ENCODE data around the gene DHRS7C.

Gene DHRS7C

DNA sequence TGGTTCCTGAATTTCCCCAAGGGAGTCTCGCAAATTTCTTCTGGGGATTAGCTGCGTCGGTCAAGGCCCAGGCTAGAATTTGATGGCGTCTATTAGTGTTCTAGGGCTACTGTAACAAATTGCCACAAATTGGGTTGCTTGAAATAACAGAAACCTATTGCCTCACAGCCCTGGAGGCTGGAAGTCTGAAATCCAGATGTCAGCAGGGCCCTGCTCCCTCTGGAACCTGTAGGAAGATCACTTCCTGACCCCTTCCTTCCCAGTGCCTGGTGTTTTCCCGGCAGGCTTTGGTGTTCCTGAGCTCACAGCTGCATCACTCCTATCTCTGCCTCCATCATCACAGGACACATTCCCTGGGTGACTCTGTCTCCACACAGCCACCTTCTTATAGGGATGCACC is 24.4 kb downstream of the DHRS7C start:
- DNase-seq (ENCODE audit: low read depth in 2 of 2): no peak

DNA sequence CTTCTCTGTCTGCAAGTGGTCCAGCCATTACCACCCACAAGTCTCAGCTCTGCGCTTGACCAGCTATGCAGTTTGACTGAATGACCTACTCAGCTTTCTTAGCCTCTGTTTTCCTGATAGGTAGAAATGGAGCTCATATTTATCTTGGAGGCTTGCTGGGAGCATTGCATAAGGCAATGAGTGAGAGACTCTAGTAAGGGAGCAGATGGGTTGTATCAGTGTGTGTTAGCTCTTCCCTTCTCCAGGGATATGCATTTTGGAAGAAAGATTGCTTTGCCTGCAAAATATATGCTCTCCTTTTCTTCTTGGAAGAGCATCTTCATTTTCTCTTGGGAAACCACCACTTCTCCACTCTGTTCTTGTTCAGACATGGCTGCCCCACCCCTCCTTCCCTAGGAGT is 26.1 kb downstream of the DHRS7C start:
- no peak for DNase-seq (ENCODE audit: low read depth in 2 of 2)

DNA sequence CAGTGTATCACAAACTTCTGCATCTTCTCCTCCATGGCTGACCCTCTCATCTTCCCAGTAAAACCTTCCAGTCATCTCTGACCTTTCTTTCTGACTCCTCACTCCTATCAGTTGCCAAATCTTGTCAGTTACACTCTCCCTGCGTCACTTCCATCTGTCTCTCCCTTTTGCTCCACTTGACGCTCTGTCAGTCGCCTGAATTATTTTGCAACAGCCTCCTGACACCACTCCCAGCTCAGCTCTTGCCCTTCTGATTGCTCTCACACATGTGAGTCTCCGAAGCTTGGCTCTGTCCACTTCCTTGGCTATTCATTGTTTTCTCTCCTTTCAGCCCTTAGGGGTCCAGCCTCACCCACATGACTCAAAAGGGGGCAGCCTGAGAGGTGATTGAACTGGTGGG is 27.7 kb downstream of the DHRS7C start:
- no peak for DNase-seq (ENCODE audit: low read depth in 2 of 2)

DNA sequence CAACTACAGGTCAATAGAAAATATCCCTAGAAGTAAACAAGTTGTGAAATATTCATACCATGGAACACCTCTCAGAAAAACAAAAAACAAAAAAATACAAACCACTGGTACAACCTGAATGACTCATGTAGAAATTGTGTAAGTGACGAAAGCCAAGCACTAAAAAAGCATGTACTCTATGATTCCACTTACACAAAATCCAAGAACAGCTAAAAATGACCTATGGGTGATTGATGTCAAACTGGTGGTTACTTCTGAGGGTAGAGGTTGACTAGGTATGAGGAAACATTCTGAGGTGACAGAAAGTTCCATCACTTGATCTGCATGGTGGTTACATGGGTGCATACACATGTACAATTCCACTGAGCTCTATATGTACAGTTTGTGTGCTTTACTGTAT is 31.1 kb downstream of the DHRS7C start:
- no peak for DNase-seq (ENCODE audit: low read depth in 2 of 2)

DNA sequence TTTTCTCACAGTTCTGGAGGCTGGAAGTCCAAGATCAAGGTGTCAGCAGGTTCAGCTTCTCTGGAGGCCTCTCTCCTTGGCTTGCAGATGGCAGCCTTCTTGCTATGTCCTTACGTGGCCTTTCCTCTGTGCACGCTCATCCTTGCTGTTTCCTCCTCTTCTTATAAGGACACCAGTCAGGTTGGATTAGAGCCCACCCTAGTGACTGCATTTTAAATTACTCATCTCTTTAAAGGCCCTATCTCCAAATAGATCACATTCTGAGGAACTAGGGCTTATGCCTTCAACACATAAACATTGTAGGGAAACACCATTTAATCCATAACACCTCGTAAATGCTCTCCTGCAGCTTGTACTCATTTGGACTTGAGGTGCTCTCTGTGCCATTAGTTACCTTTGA is 36.3 kb downstream of the DHRS7C start:
- no peak for DNase-seq (ENCODE audit: low read depth in 2 of 2)

DNA sequence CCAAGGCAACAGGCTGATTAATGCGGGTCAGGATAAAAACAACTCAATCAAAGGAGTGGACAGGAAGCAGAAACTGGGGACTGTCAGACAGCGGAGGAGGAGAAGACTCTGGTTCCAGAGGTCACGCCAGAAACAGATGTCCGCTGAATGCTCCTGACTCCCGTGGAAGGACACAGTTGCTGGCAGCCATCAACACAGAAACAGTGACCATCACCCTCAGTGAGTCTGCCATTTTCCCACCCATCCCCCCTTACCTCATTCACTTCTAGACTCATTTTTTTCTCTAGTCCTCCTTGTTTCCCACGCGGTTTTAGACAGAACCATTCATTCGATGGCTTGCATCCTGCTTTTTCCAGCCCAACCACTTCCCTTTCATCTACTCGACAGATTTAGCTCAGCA is 40.9 kb downstream of the DHRS7C start:
- no peak for DNase-seq (ENCODE audit: low read depth in 2 of 2)

DNA sequence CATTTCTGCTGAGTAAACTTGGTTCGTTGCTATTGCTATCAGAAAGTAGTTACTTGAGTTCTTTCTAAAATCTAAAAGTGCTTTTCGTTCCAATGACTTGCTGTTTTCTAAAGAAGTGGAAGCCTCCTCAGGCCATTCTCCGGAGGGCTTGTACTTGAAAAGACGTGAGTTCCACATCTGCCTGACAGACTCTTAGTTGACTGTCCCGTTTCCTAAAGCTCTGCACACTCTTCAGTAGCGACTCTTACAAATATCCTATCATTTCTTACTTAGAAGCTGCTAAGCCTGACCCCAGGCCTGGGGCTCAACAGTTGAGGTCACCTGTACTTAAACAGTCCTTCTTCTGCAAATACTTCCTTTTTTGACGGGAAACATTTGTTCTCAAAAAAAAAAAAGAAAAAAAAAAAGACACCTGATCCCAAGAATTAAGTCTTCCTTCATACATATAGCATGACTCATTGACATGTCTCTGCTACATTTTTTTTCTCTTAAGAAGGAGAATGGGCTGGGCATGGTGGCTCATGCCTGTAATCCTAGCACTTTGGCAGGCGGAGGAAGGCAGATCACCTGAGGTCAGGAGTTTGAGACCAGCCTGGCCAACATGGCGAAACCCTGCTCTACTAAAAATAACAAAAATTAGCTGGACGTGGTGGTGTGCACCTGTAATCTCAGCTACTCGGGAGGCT is 61.5 kb downstream of the DHRS7C start:
- no peak for DNase-seq (ENCODE audit: low read depth in 2 of 2)

DNA sequence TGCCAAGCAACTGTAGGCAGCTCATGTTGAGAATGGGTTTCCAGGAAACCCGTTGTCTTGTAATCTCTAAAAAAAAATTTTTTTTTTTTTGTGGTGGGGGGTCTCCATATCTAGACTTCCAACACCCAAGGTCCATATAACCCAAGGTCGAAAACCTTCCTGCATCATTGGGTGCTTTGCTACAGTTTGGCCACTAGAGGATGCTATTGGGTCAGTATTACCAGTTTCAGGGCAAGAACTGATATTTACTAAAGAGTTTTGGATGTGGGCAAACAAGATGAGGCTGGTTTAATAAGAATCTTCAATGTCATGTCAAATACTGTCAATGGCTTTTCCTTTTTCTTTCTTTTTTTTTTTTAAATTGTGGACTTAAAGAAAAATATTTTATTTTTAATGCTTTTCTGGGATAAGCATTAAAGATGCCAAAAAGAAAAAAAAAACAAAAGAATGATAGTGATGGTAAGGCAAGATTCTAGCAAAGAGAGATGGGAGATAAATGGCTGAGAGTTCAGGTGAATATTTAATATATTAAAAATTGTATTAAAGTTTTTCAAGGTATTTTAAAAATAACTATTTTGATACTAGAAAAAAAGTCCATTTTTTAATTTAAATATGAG is 62.2 kb downstream of the DHRS7C start:
- no peak for DNase-seq (ENCODE audit: low read depth in 2 of 2)

DNA sequence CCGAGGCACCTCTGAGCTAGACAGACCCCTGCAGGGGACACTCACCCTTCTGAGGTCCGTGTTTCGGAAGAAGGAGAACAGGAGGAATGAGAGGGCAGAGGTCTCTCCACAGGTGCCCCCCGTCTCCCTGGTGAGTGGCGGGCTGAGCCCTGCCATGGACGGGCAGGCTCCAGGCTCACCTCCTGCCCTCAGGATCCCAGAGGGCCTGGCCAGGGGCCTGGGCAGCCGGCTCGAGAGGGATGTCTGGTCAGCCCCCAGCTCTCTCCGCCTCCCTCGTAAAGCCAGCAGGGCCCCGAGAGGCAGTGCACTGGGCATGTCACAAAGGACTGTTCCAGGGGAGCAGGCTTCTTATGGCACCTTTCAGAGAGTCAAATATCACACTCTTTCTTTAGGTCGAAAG is 62.8 kb downstream of the DHRS7C start:
- DNase-seq (ENCODE audit: low read depth in 2 of 2): no peak

DNA sequence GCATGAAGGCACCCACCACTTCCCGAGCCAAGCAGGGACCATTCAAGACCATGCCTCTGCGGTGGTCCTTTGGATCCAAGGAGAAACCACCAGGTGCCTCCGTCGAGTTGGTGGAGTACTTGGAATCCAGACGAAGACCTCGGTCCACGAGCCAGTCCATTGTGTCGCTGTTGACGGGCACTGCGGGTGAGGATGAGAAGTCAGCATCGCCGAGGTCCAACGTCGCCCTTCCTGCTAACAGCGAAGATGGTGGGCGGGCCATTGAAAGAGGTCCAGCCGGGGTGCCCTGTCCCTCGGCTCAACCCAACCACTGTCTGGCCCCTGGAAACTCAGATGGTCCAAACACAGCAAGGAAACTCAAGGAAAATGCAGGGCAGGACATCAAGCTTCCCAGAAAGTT is 63.4 kb downstream of the DHRS7C start:
- DNase-seq (ENCODE audit: low read depth in 2 of 2): no peak

DNA sequence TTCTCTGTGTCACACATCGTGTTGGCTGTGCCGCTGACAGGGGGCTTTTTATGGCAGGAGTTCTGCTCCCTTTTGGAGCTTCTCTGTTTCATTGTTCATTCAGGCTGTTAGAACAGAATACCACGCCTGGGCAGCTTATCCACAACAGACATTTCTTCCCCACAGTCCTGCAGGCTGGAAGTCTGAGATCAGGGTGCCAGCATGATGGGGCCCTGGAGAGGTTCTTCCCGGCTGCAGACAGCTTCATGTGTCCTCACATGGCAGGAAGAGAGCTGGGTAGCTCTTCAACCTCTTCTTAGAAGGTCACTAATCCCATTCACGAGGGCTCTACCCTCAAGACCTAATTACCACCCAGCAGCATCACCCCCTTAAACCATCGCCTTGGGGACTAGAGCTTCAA is 65.1 kb downstream of the DHRS7C start:
- DNase-seq (ENCODE audit: low read depth in 2 of 2): no peak

DNA sequence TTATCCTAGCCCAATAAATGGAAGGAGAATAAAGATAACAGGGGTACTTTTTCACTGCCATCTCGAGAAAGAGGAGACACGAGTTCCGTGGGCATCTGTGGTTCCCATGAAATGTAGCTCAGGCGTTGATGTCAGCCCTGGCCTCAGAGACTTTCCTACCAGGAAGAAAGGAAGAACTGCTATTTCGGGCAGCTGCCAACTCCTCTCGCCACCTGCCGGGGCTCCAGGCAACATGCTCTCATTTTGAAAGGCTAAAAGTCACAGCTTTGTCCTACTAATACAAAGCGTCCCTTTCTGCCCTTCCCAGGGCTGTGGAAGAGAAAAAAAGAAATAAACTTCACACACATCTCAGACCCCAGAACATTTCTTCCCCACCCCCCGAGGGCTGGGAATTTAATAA is 65.8 kb downstream of the DHRS7C start:
- no peak for DNase-seq (ENCODE audit: low read depth in 2 of 2)

Measured in stimulated activated CD8-positive, alpha-beta memory T cell treated with anti-CD3 and anti-CD28 coated beads, Interleukin-7, amount 100 ng/mL, for 1 hour (primary cell).